Renal cortical epithelial cell (primary cell): Measurements from ENCODE around the gene SKAP1. TPM values are rescaled to one million over a fixed set of nuclear protein-coding genes. Genes with fewer than 3 reads are reported as not detected.
"Not testable (repeated sequence)": the region's sequence is repeated elsewhere in the genome, so short reads cannot be mapped to it uniquely, and the experiment has no call there.

ENCODE experiments used
- DNase-seq: peaks from one replicate; pipeline ENCODE4 v3.0.0-alpha.2; 2011; ENCODE audit warnings: low read depth
- total RNA-seq: library from RNA; depleted of rRNA; stranded (reverse); fragments of >200 nt; gene quantifications from 2 replicates; pipeline ENCODE4 v1.2.3, GENCODE V29; 2014

SKAP1 gene
- total RNA-seq, 1 donor from 2014 or later = 11.9 TPM

DNA sequence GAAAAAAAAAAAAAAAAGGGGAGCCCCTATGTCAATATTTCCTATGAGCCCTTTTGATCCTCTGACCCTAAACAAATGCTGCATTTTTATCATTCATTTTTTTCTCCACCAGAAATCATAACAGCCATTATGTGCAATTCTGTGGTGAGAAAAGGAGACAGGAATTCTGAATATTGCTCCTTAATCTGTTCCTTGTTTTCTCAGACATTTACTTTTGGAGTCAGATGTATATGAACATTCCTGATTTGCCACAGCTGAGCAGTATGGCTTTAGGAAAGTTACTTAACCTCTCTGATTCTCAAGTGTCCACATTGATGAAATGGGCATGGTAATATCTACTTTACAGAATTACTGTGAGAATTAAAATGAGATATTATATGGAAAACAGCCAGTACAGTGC is 144.4 kb downstream of the SKAP1 start:
- DNase-seq = no peak

- DNase-seq = no peak
Observed at GRCh38 chr17:48283907-48284306, 146.1 kb downstream of the SKAP1 start.

DNA sequence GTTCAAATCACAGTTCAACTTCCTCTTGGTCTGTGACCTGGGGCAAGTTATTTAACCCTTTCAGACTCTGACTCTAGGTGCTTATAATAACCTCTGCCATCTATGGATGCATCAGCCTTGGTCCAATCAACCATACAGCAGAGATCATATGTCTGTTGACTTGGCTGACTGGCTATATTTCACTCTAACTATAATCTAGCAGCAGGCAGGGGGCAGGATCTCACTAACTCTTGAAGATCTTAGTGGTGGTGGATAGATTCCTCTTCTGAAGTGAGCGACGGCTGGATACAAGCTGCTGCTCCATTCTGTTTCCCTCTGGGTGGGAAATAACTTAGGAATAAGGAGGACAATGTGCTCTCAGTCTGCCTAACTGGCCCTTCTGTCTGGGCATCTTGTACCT is 146.6 kb downstream of the SKAP1 start:
- DNase-seq = no peak

DNA sequence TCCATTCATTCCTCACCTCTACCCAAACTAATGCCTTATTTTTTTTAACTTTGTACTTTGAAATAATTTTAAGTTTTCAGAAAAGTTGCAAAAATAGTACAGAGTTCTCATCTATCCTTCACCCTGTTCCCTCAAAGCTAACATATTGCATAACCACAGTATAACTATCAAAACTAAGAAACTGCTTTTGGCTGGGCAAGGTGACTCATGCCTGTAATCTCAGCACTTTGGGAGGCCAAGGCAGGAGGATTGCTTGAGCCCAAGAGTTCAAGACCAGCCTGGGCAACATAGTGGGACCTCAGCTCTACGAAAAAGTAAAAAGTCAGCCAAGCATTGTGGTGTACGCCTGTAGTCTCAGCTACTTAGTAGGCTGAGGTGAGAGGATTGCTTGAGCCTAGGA is 147.7 kb downstream of the SKAP1 start:
- DNase-seq = no peak

- DNase-seq = no peak
Observed at GRCh38 chr17:48278760-48279491, 151.1 kb downstream of the SKAP1 start.

GRCh38 chr17:48276776-48277175 is 153.2 kb downstream of the SKAP1 start:
- DNase-seq = no peak

- DNase-seq = no peak
Observed at GRCh38 chr17:48270899-48271298, 159.1 kb downstream of the SKAP1 start.

DNA sequence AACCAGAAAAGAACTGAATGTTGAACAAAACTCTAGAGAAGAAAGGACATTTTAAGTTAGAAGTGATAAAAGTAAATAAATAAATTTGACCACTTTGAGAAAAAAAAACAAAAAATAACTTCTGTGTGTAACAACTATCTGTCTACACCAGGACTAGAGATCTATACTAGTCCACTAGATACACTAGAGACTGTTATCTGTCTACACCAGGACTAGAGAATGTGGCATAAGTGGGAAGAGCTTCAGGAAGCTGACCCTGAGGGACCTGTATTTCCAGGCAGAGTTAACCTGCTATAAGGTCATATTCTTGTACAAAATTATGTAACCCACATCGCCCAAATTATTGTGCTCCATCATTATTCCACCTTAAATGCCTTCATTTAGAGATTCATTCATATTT is 160.8 kb downstream of the SKAP1 start:
- DNase-seq = no peak

DNA sequence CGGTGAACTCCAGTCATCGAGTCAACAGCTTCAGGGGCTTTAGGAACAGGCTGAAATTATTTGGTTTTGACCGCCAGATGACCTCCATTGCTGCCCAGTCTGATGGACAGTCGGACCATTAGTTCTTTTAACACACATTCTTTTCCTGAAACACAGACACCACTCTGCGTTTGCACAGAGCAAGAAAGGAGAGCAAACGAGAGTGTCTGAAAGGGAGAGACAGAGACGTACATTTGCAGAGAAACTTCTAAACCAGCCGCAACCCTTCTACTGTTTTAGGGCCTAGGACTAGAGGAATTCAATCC is 166.3 kb downstream of the SKAP1 start:
- no peak for DNase-seq

DNA sequence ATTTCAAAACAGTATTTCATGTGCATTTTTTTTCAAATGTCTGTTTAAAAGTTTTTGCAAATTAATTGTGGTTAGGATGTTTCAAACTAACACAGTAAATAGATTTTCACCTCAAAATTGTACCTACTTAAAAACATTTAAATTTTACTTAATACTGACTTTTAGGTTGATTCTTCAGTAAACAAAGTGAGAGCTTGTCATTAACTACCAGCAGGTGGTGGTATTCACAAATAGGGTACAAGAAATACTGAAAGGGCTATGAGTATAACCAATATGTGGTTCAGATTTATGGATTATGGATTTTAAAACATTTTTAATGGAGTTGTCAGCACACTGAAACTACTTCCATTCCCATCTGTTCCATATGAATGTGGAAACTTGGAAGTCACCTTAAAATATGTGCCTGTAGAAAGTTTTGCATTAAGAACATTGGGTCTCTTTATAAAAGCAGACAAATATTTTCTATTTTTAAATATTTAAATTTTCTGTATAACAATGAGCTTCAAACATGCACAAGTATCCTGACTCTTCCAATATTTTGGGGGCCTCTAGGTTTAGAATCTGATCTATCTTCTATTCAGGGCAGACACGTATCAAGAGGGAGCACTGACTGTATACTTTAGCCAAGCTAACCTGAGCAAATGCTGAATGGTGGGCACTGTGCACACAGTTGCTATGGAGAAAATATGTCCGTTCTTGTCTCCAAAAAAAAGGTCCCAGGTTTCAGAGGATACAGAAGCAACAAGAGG is 166.9 kb downstream of the SKAP1 start:
- peak; percentile 68 for DNase-seq

DNA sequence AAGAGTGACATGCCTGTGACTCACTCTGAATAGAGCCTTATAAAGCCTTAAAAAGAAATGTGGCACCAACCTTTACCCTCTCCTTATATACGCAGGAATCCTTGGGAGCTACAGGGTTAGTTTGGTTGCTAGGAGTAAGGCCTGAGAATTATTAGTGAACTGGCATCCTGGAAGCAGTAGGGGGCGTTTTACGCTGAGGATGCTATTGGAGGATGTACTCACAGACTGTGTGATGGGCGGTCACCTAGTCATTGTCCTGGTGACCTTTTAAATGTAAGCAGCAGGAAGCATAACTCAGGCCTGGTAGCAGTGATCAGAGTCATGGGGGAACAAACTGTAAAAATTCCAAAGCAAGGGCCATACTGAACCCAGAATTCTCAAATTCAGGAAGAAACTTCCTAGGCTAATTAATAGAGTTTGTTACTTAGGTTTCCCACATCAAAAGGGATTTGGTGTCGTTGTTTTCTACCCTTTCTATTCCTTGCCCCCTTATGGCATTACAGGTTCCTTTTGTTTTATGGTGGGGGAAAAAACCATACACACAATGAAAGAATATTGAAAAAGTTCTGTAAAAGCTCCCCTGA is 168.6 kb downstream of the SKAP1 start:
- peak; percentile 57 for DNase-seq

DNA sequence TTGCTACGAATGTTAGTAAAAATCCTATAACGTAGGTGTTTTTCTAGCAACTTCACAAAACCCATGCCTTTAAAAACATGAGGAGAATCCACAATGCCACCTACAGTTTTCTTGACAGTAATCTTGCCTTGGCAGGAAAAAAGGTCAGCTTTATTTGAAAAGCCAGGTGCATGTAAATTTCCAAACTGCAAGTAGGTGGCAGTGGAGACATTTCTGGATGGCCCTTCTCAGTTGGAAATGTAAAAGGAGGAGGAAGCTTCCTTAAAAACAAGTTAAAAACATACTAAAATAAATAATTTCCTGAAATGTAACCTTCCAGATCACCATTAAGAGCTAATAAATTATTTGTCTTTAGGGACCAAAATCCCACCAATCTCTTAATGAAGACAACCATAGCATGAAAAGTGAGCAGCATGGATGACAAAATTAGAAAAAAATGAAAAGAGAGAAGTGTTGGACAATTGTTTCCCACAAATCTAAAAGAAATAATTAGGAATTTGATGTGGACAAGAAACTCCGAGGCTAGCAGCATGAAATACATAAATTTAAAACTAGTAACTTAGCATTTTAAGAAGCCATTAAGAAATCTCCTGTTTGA is 170.2 kb downstream of the SKAP1 start:
- DNase-seq = peak; percentile 85

DNA sequence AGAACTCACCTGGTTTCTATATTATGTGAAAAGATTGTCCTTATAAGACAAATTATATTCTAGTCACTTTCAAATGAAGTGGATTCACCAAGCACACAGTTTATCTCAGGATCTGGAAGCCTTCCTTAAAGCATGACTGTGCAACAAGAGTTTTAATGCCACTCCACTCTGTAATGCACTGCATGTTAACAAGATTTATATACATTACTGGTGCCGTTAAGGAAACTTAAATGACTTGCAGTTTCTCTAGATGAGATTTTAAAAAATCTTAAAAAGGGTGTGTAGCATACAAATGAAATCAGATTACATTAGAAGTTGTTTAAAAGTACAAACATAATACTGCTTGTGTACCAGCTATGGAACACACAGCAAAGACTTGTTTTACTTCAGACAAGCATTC is 171.7 kb downstream of the SKAP1 start:
- no peak for DNase-seq

DNA sequence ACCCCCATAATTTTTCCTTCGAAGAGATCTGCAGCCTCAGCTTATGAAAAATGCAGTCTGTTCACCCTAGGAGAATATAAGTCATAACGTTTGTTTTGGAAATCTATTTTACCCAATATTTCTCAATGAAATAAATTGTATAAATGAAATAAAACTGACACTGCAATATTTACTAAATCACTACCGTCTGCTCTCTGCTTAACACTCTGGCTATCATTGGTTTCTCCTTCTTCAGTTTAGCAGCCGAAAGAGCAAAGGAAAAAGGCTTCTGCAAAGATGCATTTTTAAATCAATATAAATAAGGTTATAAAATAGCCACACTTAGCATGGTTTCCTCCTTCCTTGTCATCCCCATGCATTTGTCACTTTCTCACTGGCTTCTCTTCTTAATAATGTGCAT is 174.3 kb downstream of the SKAP1 start:
- DNase-seq = no peak

DNA sequence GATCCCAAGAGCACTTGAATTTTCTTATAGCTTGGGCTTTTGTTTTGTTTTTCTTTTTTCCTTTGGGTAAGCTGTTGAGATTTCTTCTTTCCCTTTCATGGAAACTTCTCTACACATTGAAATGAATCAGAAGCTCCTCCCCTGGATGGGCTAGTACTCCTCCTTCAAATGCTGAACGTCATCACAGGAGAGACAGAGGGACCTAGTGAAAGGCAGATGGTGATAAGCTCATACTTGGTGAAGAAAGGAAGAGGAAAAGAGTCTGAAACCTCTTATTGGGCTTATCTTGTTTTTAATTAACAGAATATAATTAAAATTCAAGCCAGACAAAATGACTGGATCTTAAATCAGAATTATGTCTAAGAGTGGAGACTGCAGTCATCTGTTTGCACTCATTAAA is 175.1 kb downstream of the SKAP1 start:
- no peak for DNase-seq

- DNase-seq = no peak
Observed at GRCh38 chr17:48253975-48254374, 176.0 kb downstream of the SKAP1 start.

DNA sequence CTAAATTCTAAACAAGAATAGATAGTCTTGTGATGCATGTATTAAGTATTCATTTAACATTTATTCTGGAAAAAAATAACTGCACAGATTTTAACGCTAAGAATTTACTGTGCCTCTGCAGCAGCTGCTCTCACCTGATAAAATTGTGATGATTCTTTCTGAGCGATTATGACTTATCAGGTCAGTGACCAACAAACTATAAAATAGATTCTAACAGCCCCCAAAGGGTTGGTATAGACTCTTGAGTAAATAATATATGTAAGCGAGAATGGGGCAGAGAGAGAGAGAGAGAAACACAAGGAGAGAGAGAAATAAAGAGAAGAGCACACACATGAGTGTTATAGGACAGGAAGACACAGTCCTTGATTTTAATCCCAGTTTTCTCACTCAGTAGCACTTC is 178.1 kb downstream of the SKAP1 start:
- no peak for DNase-seq

DNA sequence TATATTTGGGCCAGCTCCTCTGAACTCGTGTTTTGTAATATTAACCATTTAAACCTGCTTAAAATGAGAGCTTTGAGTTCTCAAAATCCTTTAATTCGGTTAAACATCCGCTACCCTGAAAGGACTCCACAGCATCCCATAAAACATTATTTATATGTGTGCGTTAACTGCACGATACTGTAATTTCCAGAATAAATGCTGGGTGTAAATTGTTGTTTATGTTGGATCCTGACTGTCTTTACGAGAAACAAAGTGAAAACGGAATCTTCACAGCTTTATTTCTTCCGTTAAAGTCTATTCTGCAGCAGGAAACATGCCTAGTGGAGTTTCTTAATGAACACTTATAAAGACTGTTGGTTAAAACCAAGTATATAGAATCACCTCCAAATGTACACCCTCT is 179.1 kb downstream of the SKAP1 start:
- no peak for DNase-seq

GRCh38 chr17:48250059-48250458 is 180.0 kb downstream of the SKAP1 start:
- DNase-seq = not testable (repeated sequence)

- no peak for DNase-seq
Observed at GRCh38 chr17:48247603-48248002, 182.4 kb downstream of the SKAP1 start.

- peak; percentile 54 for DNase-seq
Observed at GRCh38 chr17:48247038-48247437, 183.0 kb downstream of the SKAP1 start.

GRCh38 chr17:48246612-48247011 is 183.4 kb downstream of the SKAP1 start:
- DNase-seq = peak; percentile 89
